Breast epithelium (tissue), 3 donors: Measurements from ENCODE around the gene NCBP3.

Experiments
- CTCF ChIP-seq, 3 donors: fragments of 450-650 bp; IDR thresholded peaks; one replicate each; pipeline ENCODE4 v1.5.1; 2016 to 2017; ENCODE audit warnings: antibody characterized with exemption in 3 of 3, mild to moderate bottlenecking in 3 of 3, moderate library complexity in 3 of 3
- POLR2A ChIP-seq: fragments of 450-650 bp; IDR thresholded peaks from one replicate; pipeline ENCODE4 v1.6.1; 2016; ENCODE audit warnings: antibody characterized with exemption, mild to moderate bottlenecking, moderate library complexity
- POLR2AphosphoS5 ChIP-seq, 3 donors: sonication (generic); formaldehyde crosslinking; IDR thresholded peaks; one replicate each; pipeline ENCODE4 v1.6.1; 2017; ENCODE audit warnings: antibody characterized with exemption in 3 of 3

- TF ChIP-seq CTCF (IDR thresholded peaks at IDR 0.05), result no peak
- TF ChIP-seq POLR2A, result no peak
- no peak for TF ChIP-seq POLR2AphosphoS5 (IDR thresholded peaks at IDR 0.05)
Measured at GRCh38 chr17:3814361-3814760, 31.7 kb downstream of the NCBP3 start.
